HG03159 (cell line): ENCODE results near the gene PRSS21.

Experiments
- ATAC-seq: cut with Tn5 transposase; IDR thresholded peaks from one replicate; pipeline ENCODE4 v1.9.1; 2021; ENCODE audit warnings: mild to moderate bottlenecking, moderate library complexity; ENCODE audit not compliant: unreplicated experiment

PRSS21 gene

GRCh38 chr16:2859686-2860265 is 42.7 kb downstream of the PRSS21 start:
- ATAC-seq: no peak

- no peak for ATAC-seq
Measured at GRCh38 chr16:2860826-2861567, 44.0 kb downstream of the PRSS21 start.

- ATAC-seq: no peak
Measured at GRCh38 chr16:2865651-2866050, 48.6 kb downstream of the PRSS21 start.

DNA sequence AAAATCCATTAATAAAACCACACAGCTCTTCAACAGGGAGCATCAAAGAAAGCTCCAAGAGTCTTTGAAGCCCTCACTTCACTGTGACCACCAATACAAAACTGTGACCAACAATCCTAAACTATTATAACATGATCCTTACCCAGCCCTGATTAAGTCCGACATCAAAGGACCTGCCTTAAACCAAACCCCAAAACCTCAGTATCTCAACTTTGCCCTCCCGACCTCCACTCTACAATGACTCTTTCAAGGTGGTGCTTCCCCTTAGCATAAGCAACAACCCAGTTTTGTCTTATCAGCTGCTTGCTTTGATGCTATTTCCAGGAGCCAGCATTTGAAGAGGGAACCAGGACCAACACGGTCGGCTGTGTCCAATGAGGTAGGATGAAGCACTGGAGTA is 49.4 kb downstream of the PRSS21 start:
- no peak for ATAC-seq

- no peak for ATAC-seq
Measured at GRCh38 chr16:2867661-2867986, 50.6 kb downstream of the PRSS21 start.

- peak; percentile 87 for ATAC-seq
Measured at GRCh38 chr16:2867987-2868789, 51.2 kb downstream of the PRSS21 start.
